Measurements from ENCODE around the gene STARD8.
A peak's percentile ranks its signal among the peaks of the same experiment; 100 is the strongest.
"Not testable (repeated sequence)": the region's sequence is repeated elsewhere in the genome, so short reads cannot be mapped to it uniquely, and the experiment has no call there.

Gene STARD8

DNA sequence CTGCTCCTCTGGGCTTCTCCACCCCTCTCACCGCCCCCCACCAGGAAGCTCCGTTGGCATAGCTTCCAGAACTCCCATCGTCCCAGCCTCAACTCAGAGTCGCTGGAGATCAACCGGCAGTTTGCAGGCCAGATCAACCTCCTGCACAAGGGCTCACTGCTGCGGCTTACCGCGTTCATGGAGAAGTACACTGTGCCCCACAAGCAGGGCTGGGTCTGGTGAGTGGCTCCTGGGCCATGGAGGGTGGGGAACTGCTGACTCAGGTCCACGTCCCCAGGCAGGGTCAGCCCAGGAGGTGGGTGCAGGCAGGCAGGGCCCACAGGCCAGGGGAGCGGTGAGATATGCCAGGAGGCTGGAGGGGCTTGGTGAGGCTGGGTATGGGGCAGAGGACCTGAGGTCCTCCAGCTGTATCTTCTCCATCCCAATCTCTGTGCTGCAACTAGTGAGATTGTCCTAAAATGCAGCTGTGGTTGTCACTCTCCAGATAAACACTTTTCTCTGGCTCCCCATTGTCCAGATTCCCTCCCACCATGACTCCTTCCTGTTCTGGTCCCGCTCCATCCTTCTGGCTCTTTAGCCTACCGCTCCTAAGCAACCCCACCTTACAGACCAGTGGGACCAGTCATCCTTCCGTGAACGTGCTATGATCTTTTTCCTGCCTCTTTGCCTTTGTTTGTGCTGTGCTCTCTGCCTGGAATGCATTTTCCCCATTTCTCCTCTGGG, 71.9 kb downstream of the STARD8 start:
- DNase-seq = no peak

DNA sequence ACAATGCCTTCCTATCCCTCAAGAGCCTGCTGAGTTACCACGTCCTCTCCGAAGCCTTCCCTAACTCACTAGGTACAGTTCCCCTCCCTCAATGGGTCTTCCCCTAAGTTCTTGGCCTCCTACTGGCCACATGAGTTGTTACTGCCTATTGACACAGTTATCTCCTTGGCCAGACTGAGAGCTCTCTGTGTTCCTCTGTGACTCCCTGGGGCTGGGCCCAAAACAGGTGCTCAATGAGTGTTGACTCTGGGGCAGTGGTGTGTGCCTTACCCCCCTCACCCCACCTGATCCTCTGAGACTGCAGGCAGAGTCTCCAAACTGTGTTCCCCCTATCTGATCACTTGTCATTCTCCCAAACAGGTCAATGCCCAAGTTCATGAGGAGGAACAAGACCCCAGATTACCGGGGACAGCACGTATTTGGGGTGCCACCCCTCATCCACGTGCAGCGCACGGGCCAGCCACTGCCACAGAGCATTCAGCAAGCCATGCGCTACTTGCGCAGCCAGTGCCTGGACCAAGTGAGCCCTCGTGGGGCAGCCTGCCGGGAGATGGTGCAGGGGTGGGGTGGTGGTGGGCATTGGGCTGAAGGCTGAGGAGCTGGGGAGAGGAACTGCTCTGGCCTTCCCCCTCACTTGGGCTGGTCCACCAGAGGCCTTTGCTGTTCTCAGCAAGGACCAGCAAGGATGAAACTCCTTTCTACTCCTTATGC, 72.6 kb downstream of the STARD8 start:
- DNase-seq = peak; percentile 4

DNA sequence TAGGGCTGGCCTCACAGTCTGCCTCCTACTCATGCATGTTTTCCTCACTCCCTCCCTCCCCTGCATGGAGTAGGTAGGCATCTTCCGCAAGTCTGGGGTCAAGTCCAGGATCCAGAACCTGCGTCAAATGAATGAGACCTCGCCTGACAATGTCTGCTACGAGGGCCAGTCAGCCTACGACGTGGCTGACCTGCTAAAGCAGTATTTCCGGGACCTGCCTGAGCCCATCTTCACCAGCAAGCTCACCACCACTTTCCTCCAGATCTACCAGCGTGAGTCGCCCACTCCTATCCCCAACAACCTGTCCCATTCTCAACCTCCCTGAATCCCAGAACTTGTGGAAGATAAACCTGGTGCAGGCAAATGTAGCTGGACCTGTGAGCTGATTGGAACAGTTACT, 73.4 kb downstream of the STARD8 start:
- DNase-seq = no peak

DNA sequence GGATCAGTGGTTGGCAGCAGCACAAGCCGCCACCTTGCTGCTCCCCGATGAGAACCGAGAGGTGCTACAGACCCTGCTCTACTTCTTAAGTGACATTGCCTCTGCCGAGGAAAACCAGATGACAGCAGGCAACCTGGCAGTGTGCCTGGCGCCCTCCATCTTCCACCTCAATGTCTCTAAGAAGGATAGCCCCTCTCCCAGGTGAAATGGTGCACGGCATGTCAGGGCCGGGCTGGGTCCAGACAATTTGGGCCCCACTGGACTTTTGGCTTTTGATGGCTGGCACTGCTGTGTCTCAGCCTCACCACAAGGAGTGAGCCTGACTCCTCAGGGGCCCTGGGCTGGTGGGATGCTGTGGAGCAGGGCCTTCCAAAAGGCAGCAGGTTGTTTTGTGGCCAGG, 74.1 kb downstream of the STARD8 start:
- DNase-seq = no peak

DNA sequence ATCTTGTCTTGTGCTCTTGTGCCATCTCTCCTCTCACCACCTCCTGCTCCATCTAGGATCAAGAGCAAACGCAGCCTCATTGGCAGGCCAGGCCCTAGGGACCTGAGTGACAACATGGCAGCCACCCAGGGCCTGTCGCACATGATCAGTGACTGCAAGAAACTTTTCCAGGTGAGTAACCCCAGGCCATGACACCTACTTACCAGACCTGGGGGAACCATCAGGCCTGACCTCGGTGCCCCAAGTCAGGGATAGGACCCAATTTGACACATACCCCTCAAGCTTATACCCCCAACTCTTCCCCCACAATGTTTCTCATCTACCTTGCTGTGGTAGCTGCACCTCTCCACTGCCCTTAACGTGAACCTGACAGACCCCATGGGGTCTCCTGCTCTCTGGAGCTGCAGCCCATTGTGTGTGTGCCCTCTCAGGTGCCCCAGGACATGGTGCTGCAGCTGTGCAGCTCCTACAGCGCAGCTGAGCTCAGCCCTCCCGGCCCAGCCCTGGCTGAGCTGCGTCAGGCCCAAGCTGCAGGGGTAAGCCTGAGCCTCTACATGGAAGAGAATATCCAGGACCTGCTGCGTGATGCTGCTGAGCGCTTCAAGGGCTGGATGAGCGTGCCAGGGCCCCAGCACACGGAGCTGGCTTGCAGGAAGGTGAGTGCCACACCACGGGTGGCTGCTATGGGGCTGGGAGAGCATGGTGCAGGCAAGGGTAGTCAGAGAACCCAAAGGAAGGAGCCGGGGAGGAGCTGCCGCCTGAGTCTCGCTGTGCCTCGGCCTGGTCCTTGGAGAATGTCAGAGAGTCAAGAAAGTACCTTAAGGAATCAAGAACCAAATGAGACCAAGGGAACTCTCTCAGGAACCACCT, 74.8 kb downstream of the STARD8 start:
- DNase-seq = no peak

DNA sequence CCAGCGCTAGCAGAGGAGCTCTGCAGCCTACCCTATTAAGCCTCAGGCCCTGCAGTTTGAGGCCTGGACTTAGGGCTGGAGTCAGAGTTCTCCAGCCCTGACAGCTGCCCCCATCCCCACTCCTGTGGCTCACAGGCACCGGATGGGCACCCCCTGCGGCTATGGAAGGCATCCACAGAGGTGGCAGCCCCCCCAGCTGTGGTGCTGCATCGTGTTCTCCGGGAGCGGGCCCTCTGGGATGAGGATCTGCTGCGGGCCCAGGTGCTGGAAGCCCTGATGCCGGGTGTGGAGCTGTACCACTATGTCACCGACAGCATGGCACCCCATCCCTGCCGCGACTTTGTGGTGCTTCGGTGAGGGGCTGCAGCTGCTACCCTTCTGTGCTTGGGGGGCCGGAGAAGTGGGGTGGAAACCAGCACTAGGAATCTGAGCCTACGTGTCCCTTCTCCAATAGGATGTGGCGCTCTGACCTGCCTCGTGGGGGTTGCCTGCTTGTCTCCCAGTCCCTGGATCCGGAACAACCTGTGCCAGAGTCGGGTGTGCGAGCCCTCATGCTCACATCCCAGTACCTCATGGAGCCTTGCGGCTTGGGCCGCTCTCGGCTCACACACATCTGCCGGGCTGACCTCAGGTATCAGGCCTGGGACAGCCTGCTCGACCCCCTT, 76.2 kb downstream of the STARD8 start:
- DNase-seq = no peak

DNA sequence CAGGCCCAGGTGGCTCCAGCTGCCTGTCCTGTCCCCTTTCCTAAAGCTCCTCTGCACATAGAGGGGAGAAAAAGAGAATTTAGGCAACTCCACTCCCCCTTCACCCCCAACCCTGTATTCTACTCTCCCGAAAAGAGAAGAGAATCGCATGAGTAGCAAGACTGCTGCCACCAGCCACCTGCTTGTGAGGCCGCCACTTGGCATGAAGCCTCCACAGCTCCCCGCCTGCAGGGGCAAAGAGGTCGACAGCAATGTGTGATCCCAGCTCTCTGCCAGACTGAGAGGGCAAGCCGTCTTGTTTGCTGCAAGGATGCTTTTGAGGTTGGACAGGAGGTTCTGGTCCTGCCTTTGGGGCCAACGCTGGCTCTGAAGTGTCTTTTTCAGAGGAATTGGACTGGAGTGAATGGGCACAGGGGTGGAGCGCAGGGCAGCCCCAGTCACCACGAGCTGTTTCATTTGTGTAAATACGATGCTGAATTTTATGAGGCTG, 77.1 kb downstream of the STARD8 start:
- no peak for DNase-seq

DNA sequence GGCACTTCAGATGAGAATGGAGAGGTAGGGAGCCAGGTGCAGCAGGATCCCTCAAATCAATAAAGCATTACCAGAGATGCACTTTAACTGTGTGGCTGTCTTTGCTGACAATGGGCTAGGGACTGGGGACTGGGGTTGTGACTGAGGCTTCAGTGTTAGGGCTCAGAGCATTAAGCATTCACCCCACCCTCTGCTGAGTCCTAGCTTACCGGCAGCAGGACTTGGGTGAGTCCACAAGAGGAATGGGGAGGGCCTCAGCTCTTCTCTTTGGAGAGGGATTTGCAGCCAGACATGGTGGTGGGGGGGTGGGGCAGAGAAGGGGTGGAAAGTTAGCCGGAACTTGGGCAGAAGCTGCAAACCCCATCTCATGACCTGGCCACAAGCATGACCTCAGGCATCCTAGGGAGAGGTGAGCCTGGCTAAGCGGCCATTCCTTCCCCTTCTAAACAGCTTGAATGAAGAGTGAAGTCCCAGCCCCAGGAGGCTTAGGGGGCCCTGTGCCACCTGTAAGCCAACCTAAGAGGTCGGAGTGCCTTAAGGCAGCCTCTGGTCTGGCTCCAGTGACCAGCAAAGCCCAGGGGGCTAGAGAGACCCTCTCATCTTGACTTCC, 78.4 kb downstream of the STARD8 start:
- DNase-seq = no peak

DNA sequence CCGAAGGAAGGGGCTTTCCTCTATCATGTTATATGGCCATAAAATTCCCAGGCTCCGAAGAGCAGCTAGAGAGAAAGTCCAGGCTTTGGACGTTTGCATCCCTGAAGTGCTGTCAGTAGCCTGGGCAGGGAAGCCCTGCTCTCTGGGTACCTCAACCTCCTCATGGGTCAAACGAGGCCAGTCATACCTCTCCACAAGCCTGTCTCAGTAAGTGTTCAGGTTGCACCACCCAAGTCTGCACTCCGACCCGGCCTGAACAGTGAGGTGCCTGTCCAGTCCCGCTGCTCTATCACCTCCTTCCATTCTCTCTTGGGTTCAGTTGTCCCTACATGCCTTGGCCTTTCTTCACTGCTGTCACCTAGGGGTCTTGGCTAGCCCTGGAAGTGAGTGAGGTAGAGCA, 78.9 kb downstream of the STARD8 start:
- DNase-seq = no peak

DNA sequence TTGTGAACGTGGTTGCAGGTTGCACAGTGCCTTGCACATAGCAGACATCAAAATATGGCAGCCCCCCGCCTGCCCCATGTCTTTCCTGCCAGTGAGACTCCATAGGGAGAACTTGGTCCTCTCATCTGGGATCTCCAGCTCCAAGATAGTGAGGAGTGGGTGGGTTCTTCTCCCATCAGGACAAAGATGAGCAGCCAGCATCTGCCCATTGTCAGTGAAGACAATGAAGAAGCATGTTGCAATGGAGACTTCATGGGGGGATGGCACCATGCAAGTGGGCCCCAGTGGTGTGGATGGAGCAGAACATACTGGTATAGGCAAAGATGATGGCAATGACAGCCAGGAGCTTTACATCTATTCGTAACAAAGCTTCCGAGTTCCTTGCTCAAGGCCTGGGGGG, 80.2 kb downstream of the STARD8 start:
- no peak for DNase-seq

DNA sequence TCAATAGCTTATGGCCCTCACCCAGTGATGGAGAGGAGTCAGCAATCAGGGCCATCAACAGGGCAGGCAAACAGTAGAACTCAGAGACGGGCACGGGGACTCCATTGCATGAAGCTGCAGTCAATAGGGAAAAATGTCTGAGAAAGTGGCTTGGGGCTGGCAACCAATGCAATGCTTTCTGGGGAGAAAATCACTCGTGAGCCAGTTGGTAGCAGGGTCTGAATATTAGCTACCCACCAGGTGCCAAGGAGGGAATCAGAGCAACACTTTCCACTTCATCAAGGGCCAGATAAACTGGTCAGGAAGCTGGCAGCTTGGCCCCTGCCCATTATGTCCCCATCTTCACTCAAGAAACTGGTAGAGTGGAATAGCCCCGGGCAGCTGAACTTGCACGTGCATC, 80.7 kb downstream of the STARD8 start:
- no peak for DNase-seq

DNA sequence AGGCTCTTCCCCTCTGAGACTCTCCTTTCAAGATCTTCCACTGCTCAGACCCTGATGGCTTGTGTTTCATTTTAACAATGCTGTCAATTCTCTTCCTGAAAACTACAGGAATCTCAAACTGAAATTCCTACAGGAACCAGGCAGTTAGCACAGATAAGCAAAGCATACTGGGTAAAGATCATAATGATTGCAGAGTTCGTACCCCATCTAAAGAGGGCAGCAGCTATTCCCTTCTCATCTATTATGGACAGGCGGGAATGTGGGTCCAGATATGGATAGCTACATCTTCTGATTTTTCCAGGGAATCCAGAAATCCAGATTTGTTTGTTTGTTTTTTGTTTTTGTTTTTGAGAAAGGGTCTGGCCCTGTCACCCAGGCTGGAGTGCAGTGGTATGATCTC, 83.8 kb downstream of the STARD8 start:
- DNase-seq = no peak

DNA sequence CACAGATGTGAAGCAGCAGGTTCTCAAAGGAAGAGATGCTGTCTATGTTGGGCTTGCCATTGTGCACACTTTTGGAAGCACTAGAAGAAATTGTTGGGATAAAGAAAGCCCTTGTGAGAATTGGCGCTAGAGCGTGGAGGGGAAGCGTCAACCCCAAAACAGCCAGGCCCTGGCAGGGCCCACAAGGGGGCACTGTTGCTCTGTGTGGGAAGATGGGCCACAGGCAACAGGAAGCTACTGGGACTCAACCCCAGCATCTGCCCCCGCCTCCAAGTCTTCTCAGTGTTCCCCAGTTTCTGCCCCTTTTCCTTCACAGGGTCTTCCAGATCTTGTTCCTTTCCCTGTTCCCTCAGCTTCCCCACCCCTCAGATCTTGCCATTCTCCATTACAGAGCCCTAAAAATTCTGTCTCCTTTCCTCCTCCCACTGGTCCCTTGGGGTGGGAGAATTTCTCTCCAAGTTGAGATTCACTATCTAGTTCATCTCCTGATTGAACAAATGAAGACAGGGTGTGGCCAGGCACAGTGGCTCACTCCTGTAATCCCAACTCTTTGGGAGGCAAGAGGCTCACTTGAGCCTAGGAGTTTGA, 85.5 kb downstream of the STARD8 start:
- DNase-seq = peak; percentile 59

DNA sequence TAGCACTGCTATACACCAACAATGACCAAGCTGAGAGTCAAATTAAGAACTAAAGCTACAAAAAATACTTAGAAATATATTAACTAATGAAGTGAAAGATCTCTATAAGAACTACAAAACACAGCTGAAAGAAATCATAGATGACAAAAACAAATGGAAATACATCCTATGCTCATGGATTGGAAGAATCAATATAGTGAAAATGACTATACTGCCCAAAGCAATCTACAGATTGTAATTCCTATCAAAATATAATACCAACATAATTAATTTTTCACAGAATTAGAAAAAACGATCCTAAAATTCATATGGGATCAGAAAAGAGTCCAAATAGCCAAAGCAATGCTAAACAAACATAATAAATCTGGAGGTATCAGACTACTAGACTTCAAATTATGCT, 87.8 kb downstream of the STARD8 start:
- DNase-seq = no peak

DNA sequence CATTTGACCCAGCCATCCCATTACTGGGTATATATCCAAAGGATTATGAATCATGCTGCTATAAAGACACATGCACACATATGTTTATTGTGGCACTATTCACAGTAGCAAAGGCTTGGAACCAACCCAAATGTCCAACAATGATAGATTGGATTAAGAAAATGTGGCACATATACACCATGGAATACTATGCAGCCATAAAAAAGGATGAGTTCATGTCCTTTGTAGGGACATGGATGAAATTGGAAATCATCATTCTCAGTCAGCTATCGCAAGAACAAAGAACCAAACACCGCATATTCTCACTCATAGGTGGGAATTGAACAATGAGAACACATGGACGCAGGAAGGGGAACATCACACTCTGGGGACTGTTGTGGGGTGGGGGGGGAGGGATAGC, 94.4 kb downstream of the STARD8 start:
- DNase-seq = not testable (repeated sequence)

DNA sequence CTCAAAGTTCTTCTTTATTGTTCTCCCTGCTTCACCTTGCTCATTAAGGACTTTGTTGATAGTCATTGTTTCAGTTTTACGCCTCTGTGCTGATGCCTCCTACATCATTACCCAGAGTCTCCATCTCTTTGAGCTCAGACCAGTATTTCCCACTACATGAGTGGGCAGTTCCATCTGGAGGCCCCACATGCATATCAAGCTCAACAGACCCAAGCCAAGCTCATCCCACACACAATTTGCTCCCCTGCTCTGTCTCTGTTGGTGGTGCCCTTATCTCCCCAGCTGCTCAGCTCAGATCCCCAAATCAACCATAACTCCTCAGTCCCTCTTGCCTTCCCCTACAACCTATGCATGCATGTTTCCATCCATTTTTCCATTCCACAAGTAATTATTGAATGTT, 96.3 kb downstream of the STARD8 start:
- no peak for DNase-seq

DNA sequence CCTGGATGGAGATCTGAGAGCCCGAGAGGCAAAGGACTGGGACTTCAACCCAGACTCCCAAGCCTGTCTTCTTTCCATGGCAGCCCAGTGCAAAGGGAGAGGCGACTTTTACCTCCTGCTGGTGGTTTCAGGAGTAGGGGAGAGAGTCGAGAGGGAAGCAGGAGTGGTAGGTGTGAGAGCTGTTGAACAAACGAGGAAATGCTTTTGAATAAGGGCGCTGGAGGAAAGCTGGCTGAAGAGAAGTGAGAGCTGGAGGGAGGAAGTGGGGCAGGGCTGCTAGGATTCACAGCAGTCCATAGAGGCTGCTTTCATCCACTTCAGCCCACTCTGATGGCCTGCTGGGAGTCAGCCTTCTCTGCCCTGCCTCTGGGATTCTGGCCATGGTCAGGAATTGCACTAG, 99.5 kb downstream of the STARD8 start:
- DNase-seq = no peak

DNA sequence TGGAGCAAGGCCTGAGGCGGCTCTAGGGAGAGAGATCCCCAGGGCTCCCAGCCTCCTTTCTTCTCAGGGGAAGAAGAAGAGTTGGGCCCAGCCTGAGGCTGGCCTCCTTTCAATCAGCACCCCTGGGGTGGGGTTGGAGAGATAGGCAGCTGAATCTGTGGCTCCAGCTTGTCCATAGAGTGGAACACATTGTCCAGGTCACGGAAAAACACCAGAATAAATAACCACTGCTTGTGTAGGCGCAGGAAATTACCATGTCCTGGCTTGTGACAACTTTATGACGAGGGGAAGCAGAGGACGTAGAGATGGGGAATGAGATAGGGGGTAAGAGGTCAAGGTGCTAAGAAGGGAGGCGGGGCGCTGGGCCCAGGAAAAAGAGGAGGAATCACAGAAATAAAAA, 100.6 kb downstream of the STARD8 start:
- no peak for DNase-seq

DNA sequence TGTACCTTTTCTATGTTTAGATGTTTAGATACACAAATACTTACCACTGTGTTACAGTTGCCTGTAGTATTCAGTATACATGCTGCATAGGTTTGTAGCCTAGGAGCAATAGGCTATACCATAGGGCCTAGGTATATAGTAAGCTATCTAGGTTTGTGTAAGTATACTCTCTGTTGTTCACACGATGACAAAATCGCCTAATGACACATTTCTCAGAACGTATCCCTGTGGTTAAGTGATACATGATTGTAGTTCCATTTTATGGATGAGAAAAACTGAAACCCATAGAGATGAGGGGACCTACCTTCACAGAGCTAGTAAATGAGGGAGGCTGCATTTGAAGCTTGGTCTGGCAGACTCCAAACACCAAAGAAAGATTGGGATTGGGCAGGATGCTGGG, 102.0 kb downstream of the STARD8 start:
- no peak for DNase-seq

DNA sequence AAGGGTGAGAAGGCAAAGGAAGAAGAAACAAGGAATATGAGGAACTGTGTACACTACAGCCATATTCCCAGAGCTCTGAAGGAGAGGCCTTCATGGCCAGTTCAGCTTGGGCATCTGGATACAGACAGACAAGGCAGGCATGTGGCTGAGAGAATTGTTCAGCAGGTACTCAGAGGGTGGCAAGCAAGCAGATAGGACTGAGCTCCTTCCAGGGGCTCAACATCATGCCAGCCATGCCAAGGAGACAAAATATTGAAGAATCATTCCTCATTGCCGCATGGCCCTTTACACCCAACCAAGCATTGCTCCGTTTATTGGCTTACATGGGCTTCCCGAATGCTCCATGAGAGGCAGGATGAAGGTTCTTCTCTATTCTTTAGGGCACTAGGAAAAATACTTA, 102.8 kb downstream of the STARD8 start:
- DNase-seq = no peak

DNA sequence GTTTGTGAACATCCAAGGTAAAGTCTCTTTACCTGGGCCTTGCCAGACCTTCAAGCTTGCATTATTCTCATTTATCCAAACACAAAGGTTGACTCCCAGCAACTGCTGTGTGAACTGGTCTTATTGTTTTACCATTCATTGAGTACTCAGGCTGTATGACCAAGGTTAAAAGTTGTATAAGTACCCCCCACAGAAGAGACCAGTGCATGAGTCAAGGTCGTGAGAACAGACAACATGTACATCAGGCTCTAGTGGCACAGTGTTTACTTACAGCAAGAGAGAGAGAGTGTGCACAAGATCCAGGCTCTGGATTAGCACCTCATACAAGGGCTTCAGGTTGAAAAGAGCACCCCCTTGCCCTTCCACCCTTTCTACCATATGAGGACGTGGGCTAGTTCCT, 103.9 kb downstream of the STARD8 start:
- DNase-seq = no peak

DNA sequence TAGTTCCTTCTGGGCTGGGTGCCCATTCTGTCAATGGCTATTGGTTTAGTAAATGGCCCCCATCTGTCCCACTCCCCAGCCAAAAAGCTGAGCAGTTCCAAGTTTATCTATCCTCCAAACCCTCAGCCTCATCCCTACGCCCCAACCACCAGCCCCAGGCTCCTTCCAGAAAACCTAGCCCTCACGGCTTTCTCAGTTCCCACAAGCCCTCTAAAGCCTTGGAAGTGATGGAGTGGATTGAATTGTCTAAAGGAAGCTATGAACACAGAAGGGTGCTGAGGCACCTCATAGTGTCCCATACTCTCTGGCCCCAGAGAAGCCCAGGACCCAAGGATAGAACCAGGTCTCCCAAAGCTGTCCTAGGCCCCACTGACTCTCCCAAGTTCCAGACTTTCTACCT, 105.8 kb downstream of the STARD8 start:
- DNase-seq = no peak

All from NCI-H69 (cell line).